Activated T-cell treated with anti-CD3 and anti-CD28 coated beads for 48 hours (primary cell): Measurements from ENCODE around the gene MED14.

ENCODE experiments used
- DNase-seq: peaks from one replicate; pipeline ENCODE4 v3.0.0-alpha.2; 2020; ENCODE audit warnings: low read depth

MED14 gene

GRCh38 chrX:40603446-40603845 is 131.9 kb downstream of the MED14 start:
- DNase-seq: no peak
